HepG2 (cell line): Measurements from ENCODE around the gene OSM. TPM values are rescaled to one million over a fixed set of nuclear protein-coding genes. Genes with fewer than 3 reads are reported as not detected.

Experiments
- ATAC-seq: fragments of 200-7000 bp; cut with Tn5 transposase; 3 replicates; pipeline ENCODE4 v1.9.1; 2020; ENCODE audit warnings: mild to moderate bottlenecking, moderate library complexity
- BruUV-seq: library from RNA; stranded (reverse); fragments of 400-500 nt; replicated peaks from 2 replicates; lab custom pipeline; 2021; lab: Mats Ljungman, UMichigan
- CTCF ChIA-PET: fragments of 300-600 bp; formaldehyde crosslinking; extraction: SDS; loops from one replicate; lab custom pipeline; 2021; ENCODE audit warnings: low total read pairs, inconsistent platforms, low intra/inter-chr PET ratio; lab: Yijun Ruan, JAX
- POLR2A ChIA-PET: fragments of 350-600 bp; sonication (Branson Sonifier 250); formaldehyde crosslinking; loops from one replicate; lab custom pipeline; 2020; ENCODE audit warnings: antibody characterized with exemption, inconsistent platforms; lab: Yijun Ruan, JAX
- DNase-seq: peaks from one replicate; pipeline ENCODE4 v3.0.0-alpha.2; 2015; ENCODE audit warnings: low spot score
- FAIRE-seq: peaks from 3 replicates; lab custom pipeline; 2011; peaks lifted over from hg19 to GRCh38; lab: Jason Lieb, UNC
- H2AFZ ChIP-seq: one replicate; pipeline ENCODE4 v1.6.1; 2011; ENCODE audit warnings: low read length, inconsistent platforms
- H3K27ac ChIP-seq: fragments of 300-600 bp; 3 replicates; pipeline ENCODE4 v1.8.0; 2011; ENCODE audit warnings: mixed run types, mild to moderate bottlenecking, mixed read lengths, low read length, inconsistent platforms; ENCODE audit not compliant: insufficient read depth; ENCODE audit errors: extremely low read length
- H3K27me3 ChIP-seq, 2 experiments: fragments of 200-600 bp in 1 of 2; 2 replicates in 1 of 2; 3 replicates in 1 of 2; pipeline versions ENCODE4 v1.6.0 to v1.8.0; 2011; ENCODE audit warnings: low read length in 2 of 2, mild to moderate bottlenecking in 2 of 2, moderate library complexity in 2 of 2, inconsistent platforms in 1 of 2; ENCODE audit not compliant: insufficient read depth in 2 of 2, control insufficient read depth in 1 of 2
- H3K36me3 ChIP-seq, 2 experiments: fragments of 200-600 bp in 1 of 2; replicated peaks in 1 of 2; 2 replicates in 1 of 2; 3 replicates in 1 of 2; pipeline versions ENCODE4 v1.5.1 to v1.8.0; 2011; ENCODE audit warnings: low read length in 2 of 2, inconsistent platforms in 1 of 2; ENCODE audit not compliant: insufficient read depth in 2 of 2, control insufficient read depth in 1 of 2
- H3K4me1 ChIP-seq: 2 replicates; pipeline ENCODE4 v1.5.1; 2012; ENCODE audit warnings: low read length, inconsistent platforms; ENCODE audit not compliant: insufficient read depth
- H3K4me2 ChIP-seq: 2 replicates; pipeline ENCODE4 v1.6.0; 2011; ENCODE audit warnings: low read depth, low read length, inconsistent platforms
- H3K4me3 ChIP-seq, 3 experiments: fragments of 200-600 bp in 1 of 3; sonication (generic), shearing (Covaris generic) in 1 of 3; replicated peaks in 1 of 3; 2 replicates each; pipeline ENCODE4 v1.5.1; 2011 to 2016; ENCODE audit warnings: low read length in 3 of 3, inconsistent platforms in 2 of 3, low read depth in 2 of 3, mild to moderate bottlenecking in 2 of 3, control low read depth in 1 of 3, mixed read lengths in 1 of 3; ENCODE audit not compliant: insufficient read depth in 1 of 3
- H3K79me2 ChIP-seq: one replicate; pipeline ENCODE4 v1.6.1; 2011; ENCODE audit warnings: low read length, inconsistent platforms; ENCODE audit not compliant: insufficient read depth
- H3K9ac ChIP-seq: 2 replicates; pipeline ENCODE4 v1.6.0; 2011; ENCODE audit warnings: mild to moderate bottlenecking, low read depth, low read length, inconsistent platforms; ENCODE audit not compliant: insufficient read depth
- H3K9me3 ChIP-seq: 2 replicates; pipeline ENCODE4 v1.5.1; 2012; ENCODE audit warnings: mild to moderate bottlenecking, low read length
- H4K20me1 ChIP-seq: 2 replicates; pipeline ENCODE4 v1.6.0; 2011; ENCODE audit warnings: inconsistent platforms, mild to moderate bottlenecking, low read length, moderate library complexity; ENCODE audit not compliant: insufficient read depth
- BRD4 ChIP-seq: sonication (generic); formaldehyde crosslinking; IDR thresholded peaks from 2 replicates; pipeline ENCODE4 v1.4.0; 2020; ENCODE audit warnings: missing genetic modification reagents
- GTF2F1 ChIP-seq: fragments of 150-350 bp; IDR thresholded peaks from 2 replicates; pipeline ENCODE4 v1.6.1; 2014; ENCODE audit warnings: low read length
- HDAC1 ChIP-seq: sonication (generic); formaldehyde crosslinking; IDR thresholded peaks from 2 replicates; pipeline ENCODE4 v1.5.1; 2020; ENCODE audit warnings: mild to moderate bottlenecking, missing genetic modification reagents
- HNRNPLL ChIP-seq: fragments of 200-400 bp; formaldehyde crosslinking; IDR thresholded peaks from 2 replicates; pipeline ENCODE4 v1.6.1; 2017; ENCODE audit warnings: mild to moderate bottlenecking, low read depth, low read length; ENCODE audit not compliant: poor library complexity, severe bottlenecking
- REST ChIP-seq, 2 experiments: IDR thresholded peaks; 2 replicates each; pipeline ENCODE4 v1.6.1; 2011 to 2012; ENCODE audit warnings: low read length in 2 of 2, borderline replicate concordance in 1 of 2, low read depth in 1 of 2, mild to moderate bottlenecking in 1 of 2, moderate library complexity in 1 of 2
- ZHX2 ChIP-seq, 2 experiments: sonication (generic) in 1 of 2; formaldehyde crosslinking in 1 of 2; IDR thresholded peaks; 2 replicates each; pipeline versions ENCODE4 v1.6.1 to v1.9.0; 2014 to 2022; ENCODE audit warnings: antibody characterized with exemption in 1 of 2, borderline replicate concordance in 1 of 2, inconsistent platforms in 1 of 2, low read depth in 1 of 2, missing genetic modification reagents in 1 of 2
- ZNF224 ChIP-seq: sonication (generic); formaldehyde crosslinking; IDR thresholded peaks from 2 replicates; pipeline ENCODE4 v1.5.0; 2020; ENCODE audit warnings: mild to moderate bottlenecking, missing genetic modification reagents
- ZNF383 ChIP-seq: sonication (generic); formaldehyde crosslinking; IDR thresholded peaks from 2 replicates; pipeline ENCODE4 v1.4.0; 2020; ENCODE audit warnings: missing genetic modification reagents, mild to moderate bottlenecking, borderline replicate concordance
- ZNF446 ChIP-seq: sonication (generic); formaldehyde crosslinking; IDR thresholded peaks from 2 replicates; pipeline ENCODE4 v1.5.0; 2020; ENCODE audit warnings: mild to moderate bottlenecking, missing genetic modification reagents
- ZNF619 ChIP-seq: sonication (generic); formaldehyde crosslinking; IDR thresholded peaks from 2 replicates; pipeline ENCODE4 v1.4.0; 2020; ENCODE audit warnings: mild to moderate bottlenecking, missing genetic modification reagents
- ZNF670 ChIP-seq: sonication (generic); formaldehyde crosslinking; IDR thresholded peaks from 2 replicates; pipeline ENCODE4 v1.8.0; 2022; ENCODE audit warnings: mild to moderate bottlenecking, missing genetic modification reagents, borderline replicate concordance
- WGBS: methylation state at CpG from one replicate; pipeline ENCODE4 v1.1.6; 2017; ENCODE audit warnings: low lambda C conversion rate; 5-methylcytosine and 5-hydroxymethylcytosine counted together
- in situ Hi-C: cut with HindIII; loops from 2 replicates; pipeline ENCODE4 v1.10.0; 2017; ENCODE audit warnings: low pct_unique_long_range_greater_than_20kb; ENCODE audit not compliant: extremely low pct_ligation_motif_present
- intact Hi-C: fragments of 100-400 bp; cut with micrococcal nuclease; formaldehyde crosslinking; loops from one replicate; pipeline ENCODE4 v1.10.0; 2022; ENCODE audit not compliant: unreplicated experiment
- polyA plus RNA-seq, 8 experiments: library from polyadenylated mRNA; depleted of rRNA in 3 of 8; stranded (reverse) in 7 of 8; unstranded in 1 of 8; fragments of >200 nt; fragmentation: Illumina TruSeq in 4 of 8; extraction: Trizol in 4 of 8; gene quantifications; 2 replicates each; pipeline versions ENCODE4 v1.2.1 to v1.2.3, GENCODE V29; 2011 to 2016; ENCODE audit warnings: low read depth in 4 of 8, missing spikeins in 1 of 8, mixed read lengths in 1 of 8; ENCODE audit not compliant: insufficient read depth in 1 of 8
- total RNA-seq, 5 experiments: library from RNA; depleted of rRNA; stranded (reverse); fragments of >200 nt; fragmentation: Illumina TruSeq; extraction: Trizol; gene quantifications; 2 replicates each; pipeline ENCODE4 v1.2.3, GENCODE V29; 2016; ENCODE audit warnings: low read depth in 1 of 5

The OSM gene
- total and polyA plus RNA-seq, 2 of the 13 experiments (the other 11 are each of a cell fraction or from before 2014, with no cell fraction given), result not detected

DNA sequence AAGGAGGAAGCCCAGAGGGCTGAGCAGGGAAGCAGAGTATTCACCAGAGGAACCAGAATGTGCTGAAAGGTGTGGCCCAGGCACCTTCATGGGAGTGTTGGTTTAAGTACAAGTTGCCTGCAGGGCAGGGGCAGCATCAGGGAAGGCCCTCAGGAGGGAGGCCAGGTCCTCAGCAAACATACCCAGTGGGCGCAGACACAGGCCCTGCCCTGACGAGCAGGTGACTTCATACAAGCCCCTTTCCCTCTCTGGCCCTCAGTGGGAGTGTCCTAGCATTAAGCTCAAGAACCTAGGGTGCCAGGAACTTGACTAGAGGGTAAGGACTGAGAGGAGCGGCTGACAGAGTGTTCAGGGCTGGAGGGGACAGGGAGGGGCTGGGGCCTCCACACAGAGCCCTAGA, 30.2 kb upstream of the OSM start:
- H3K4me3 ChIP-seq, result no peak overlapping the region
- no peaks in the 10 kb centered on the region for H4K20me1 ChIP-seq
- H2AFZ ChIP-seq, result no peak overlapping the region
- H3K9ac ChIP-seq, result no peak overlapping the region
- no peak overlapping the region for H3K4me2 ChIP-seq
- ChIA-PET CTCF (no interaction called here), POLR2A (interaction anchor here (1.2 kb wide), 1 partner anchor 60 kb away, joined by 3 read pairs; the partner anchor contains the start of genes CCDC157 and SF3A1)
- H3K9me3 ChIP-seq, result no peaks in the 10 kb centered on the region
- no peaks in the 10 kb centered on the region for H3K79me2 ChIP-seq
- WGBS, result 94% methylated on average over 3 of the region's 3 CpGs
- ATAC-seq (no peak), FAIRE-seq (no peak), DNase-seq (no peak)
- BruUV-seq, result no TSS peak
- H3K36me3 ChIP-seq, result peaks cover 8 to 18% of the 10 kb centered on the region in 2 experiments; a peak in 3 of 5 replicates
- no peaks in the 10 kb centered on the region for H3K27me3 ChIP-seq
- intact Hi-C loops, result no loop called here
- TF ChIP-seq REST (IDR thresholded peaks at IDR 0.05; ENCODE audit: borderline replicate concordance in 1 of 2, low read depth in 1 of 2, low read length in 2 of 2) (no peak), ZHX2 (IDR thresholded peaks at IDR 0.05; ENCODE audit: low read depth) (no peak), ZHX2 (CRISPR knock-in tag; IDR thresholded peaks at IDR 0.05; ENCODE audit: borderline replicate concordance) (no peak), ZNF670 (CRISPR knock-in tag) (no peak), ZNF383 (CRISPR knock-in tag) (no peak), ZNF224 (CRISPR knock-in tag) (no peak), GTF2F1 (no peak), BRD4 (no peak), ZNF619 (no peak), ZNF446 (CRISPR knock-in tag) (no peak), HDAC1 (CRISPR knock-in tag) (no peak), HNRNPLL (no peak)
- in situ Hi-C loops, result no loop called here
- no peaks in the 10 kb centered on the region for H3K4me1 ChIP-seq
- no peak overlapping the region for H3K27ac ChIP-seq
